ENCODE data around the gene COL7A1. TPM values are rescaled to one million over a fixed set of nuclear protein-coding genes. Genes with fewer than 3 reads are reported as not detected.

Gene COL7A1
- total RNA-seq, 2 donors from 2014 or later, result 15.7 to 16.6 TPM

DNA sequence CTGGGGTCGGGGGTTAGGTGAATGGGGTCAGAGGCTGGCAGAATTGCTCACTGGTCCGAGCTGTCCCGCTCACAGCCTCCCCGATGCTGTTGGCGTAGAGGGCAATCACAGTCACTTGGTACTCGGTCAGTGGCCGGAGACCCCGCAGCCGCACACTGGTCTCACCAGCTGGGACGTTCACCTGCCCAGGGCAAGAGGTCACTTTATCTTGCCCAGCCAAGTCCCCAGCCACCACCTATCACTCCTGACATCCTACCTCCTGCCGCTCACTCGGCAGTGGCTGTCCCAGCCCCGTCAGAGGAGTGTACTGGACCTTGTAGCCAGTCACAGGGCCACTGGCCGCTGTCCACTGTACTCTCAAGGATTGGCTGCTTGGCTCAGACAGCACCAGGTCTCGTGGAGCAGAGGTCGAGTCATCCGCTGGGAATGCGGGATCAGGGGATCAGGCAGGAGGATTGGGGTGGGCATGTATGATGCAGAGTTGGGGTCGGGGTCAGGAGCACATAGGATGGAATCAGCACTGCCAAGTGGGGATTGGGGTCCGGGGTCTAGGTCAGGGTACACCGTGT, 2.5 kb downstream of the COL7A1 start:
- DNase-seq, result no peak
- no peaks in the 10 kb centered on the region for H3K9me3 Mint-ChIP-seq
- Histone ChIP-seq H3K9ac (ENCODE audit: extremely low read depth, low read length, poor library complexity, severe bottlenecking) (no peak overlapping the region), H3K4me1 (ENCODE audit: control insufficient read depth, insufficient read depth, low read length) (no peaks in the 10 kb centered on the region), H3K27me3 (ENCODE audit: control insufficient read depth, insufficient read depth, low read length, poor library complexity, severe bottlenecking) (peaks cover 17% of the 10 kb centered on the region), H3K27ac (ENCODE audit: low read depth, low read length) (no peak overlapping the region), H3K9me3 (ENCODE audit: control insufficient read depth, low read length) (no peaks in the 10 kb centered on the region), H3K36me3 (ENCODE audit: control insufficient read depth, insufficient read depth, low read length) (no peaks in the 10 kb centered on the region), H3K4me3 (ENCODE audit: low read length) (no peak overlapping the region)
- WGBS, 2 experiments (ENCODE audit: insufficient coverage in 1 of 2, insufficient read length in 1 of 2), result 94 to 97% methylated on average over 11 to 21 of the region's 21 CpGs
- H3K27me3 Mint-ChIP-seq (ENCODE audit: insufficient read depth), result peaks cover 9% of the 10 kb centered on the region
- H3K27ac Mint-ChIP-seq, result no peak overlapping the region
- TF ChIP-seq, protein P1, sequence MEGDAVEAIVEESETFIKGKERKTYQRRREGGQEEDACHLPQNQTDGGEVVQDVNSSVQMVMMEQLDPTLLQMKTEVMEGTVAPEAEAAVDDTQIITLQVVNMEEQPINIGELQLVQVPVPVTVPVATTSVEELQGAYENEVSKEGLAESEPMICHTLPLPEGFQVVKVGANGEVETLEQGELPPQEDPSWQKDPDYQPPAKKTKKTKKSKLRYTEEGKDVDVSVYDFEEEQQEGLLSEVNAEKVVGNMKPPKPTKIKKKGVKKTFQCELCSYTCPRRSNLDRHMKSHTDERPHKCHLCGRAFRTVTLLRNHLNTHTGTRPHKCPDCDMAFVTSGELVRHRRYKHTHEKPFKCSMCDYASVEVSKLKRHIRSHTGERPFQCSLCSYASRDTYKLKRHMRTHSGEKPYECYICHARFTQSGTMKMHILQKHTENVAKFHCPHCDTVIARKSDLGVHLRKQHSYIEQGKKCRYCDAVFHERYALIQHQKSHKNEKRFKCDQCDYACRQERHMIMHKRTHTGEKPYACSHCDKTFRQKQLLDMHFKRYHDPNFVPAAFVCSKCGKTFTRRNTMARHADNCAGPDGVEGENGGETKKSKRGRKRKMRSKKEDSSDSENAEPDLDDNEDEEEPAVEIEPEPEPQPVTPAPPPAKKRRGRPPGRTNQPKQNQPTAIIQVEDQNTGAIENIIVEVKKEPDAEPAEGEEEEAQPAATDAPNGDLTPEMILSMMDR (conservative IDR thresholded peaks at IDR 0.05), result no peak
- H3K4me3 Mint-ChIP-seq, result no peak overlapping the region
- H3K36me3 Mint-ChIP-seq (ENCODE audit: low read depth), result peaks cover 4% of the 10 kb centered on the region
- H3K4me1 Mint-ChIP-seq, result peaks cover 13% of the 10 kb centered on the region

DNA sequence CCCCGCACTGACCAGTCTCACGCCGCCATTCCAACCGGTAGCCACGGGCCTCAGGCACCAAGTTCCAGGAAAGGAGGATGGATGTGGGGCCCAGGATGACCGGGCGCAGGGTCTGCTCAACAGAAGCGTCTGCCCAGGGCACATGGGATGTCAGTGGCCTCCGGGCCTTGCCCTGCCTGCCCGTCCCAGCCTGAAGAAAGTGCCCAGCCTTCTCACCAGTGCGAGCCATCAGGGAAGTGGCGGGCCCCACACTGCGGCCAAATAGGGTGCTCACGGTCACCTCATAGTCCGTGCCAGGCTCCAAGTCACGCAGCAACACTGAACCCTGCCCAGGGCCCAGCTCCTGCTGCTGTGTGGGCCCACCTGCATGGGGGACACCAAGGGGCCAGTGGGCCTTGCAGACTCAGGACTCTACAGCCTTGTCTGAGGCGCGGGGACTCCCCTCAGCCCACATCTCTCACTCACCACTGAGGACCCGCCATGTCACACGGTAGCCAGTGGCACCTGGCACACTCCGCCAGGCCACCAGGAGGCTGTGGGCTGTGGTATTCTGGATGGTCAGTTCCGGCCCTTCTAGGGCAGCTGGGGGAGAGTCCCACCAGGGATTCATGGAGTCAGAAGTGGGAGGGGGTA, 3.1 kb downstream of the COL7A1 start:
- no peaks in the 10 kb centered on the region for H3K36me3 ChIP-seq (ENCODE audit: control insufficient read depth, insufficient read depth, low read length)
- TF ChIP-seq, protein P1 (conservative IDR thresholded peaks at IDR 0.05), result no peak
- H3K4me1 ChIP-seq (ENCODE audit: control insufficient read depth, insufficient read depth, low read length), result no peaks in the 10 kb centered on the region
- peaks cover 17% of the 10 kb centered on the region for H3K27me3 ChIP-seq (ENCODE audit: control insufficient read depth, insufficient read depth, low read length, poor library complexity, severe bottlenecking)
- peaks cover 9% of the 10 kb centered on the region for H3K27me3 Mint-ChIP-seq (ENCODE audit: insufficient read depth)
- no peak for DNase-seq
- no peaks in the 10 kb centered on the region for H3K9me3 Mint-ChIP-seq
- H3K27ac Mint-ChIP-seq, result no peak overlapping the region
- peaks cover 13% of the 10 kb centered on the region for H3K4me1 Mint-ChIP-seq
- no peak overlapping the region for H3K9ac ChIP-seq (ENCODE audit: extremely low read depth, low read length, poor library complexity, severe bottlenecking)
- no peak overlapping the region for H3K4me3 ChIP-seq (ENCODE audit: low read length)
- no peak overlapping the region for H3K27ac ChIP-seq (ENCODE audit: low read depth, low read length)
- no peak overlapping the region for H3K4me3 Mint-ChIP-seq
- WGBS, 2 experiments (ENCODE audit: insufficient coverage in 1 of 2, insufficient read length in 1 of 2), result 93 to 97% methylated on average over 11 to 22 of the region's 22 CpGs
- H3K9me3 ChIP-seq (ENCODE audit: control insufficient read depth, low read length), result no peaks in the 10 kb centered on the region
- H3K36me3 Mint-ChIP-seq (ENCODE audit: low read depth), result no peaks in the 10 kb centered on the region

DNA sequence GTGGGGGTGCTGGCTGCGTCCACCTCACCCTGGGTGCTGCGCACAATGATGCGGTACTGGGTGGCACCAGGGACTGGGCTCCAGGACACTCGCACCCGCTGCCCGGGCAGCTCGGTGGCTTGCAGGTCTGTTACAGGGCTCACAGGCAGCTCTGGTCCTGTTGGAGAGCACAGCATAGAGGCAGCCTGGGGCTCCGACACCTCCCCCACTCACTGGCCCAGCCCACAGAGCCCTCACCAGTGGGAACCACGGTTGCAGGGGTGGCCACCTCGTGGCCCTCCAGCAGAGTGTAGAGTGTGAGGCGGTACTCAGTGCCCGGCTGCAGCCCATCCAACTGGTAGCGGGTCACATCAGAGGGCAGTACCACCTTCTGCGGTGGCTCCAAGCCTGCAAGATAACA, 3.7 kb downstream of the COL7A1 start:
- no peaks in the 10 kb centered on the region for H3K36me3 Mint-ChIP-seq (ENCODE audit: low read depth)
- no peaks in the 10 kb centered on the region for H3K36me3 ChIP-seq (ENCODE audit: control insufficient read depth, insufficient read depth, low read length)
- peaks cover 9% of the 10 kb centered on the region for H3K27me3 Mint-ChIP-seq (ENCODE audit: insufficient read depth)
- H3K27me3 ChIP-seq (ENCODE audit: control insufficient read depth, insufficient read depth, low read length, poor library complexity, severe bottlenecking), result peaks cover 17% of the 10 kb centered on the region
- H3K4me1 ChIP-seq (ENCODE audit: control insufficient read depth, insufficient read depth, low read length), result no peaks in the 10 kb centered on the region
- H3K4me1 Mint-ChIP-seq, result peaks cover 13% of the 10 kb centered on the region
- WGBS, 2 experiments (ENCODE audit: insufficient coverage in 1 of 2, insufficient read length in 1 of 2), result 93 to 100% methylated on average over 1 to 14 of the region's 14 CpGs
- no peak overlapping the region for H3K27ac Mint-ChIP-seq
- H3K4me3 Mint-ChIP-seq, result no peak overlapping the region
- H3K27ac ChIP-seq (ENCODE audit: low read depth, low read length), result no peak overlapping the region
- no peaks in the 10 kb centered on the region for H3K9me3 Mint-ChIP-seq
- H3K4me3 ChIP-seq (ENCODE audit: low read length), result no peak overlapping the region
- DNase-seq, result no peak
- H3K9ac ChIP-seq (ENCODE audit: extremely low read depth, low read length, poor library complexity, severe bottlenecking), result no peak overlapping the region
- H3K9me3 ChIP-seq (ENCODE audit: control insufficient read depth, low read length), result no peaks in the 10 kb centered on the region
- TF ChIP-seq, protein P1 (conservative IDR thresholded peaks at IDR 0.05), result no peak
